Neural cell (in vitro differentiated cells): Measurements from ENCODE around the gene N4BP3.

Experiments used
- CTCF ChIP-seq: fragments of 450-650 bp; IDR thresholded peaks from 2 replicates; pipeline ENCODE4 v1.5.1; 2014; ENCODE audit warnings: antibody characterized with exemption, mild to moderate bottlenecking, moderate library complexity; ENCODE audit not compliant: poor library complexity, severe bottlenecking
- EP300 ChIP-seq: fragments of 450-650 bp; conservative IDR thresholded peaks from 2 replicates; pipeline ENCODE4 v1.6.1; 2014; ENCODE audit warnings: antibody characterized with exemption, mild to moderate bottlenecking, moderate library complexity; ENCODE audit not compliant: poor library complexity, severe bottlenecking
- EZH2 ChIP-seq: fragments of 200-600, 300-800 bp; shearing (Covaris generic), sonication (generic); IDR thresholded peaks from 2 replicates; pipeline ENCODE4 v1.6.1; 2014; ENCODE audit warnings: antibody characterized with exemption, low read length, borderline replicate concordance, mild to moderate bottlenecking; ENCODE audit not compliant: insufficient read depth, poor library complexity, severe bottlenecking
- POLR2AphosphoS5 ChIP-seq: IDR thresholded peaks from 2 replicates; pipeline ENCODE4 v1.6.1; 2012
- RAD21 ChIP-seq: fragments of 450-650 bp; conservative IDR thresholded peaks from 2 replicates; pipeline ENCODE4 v1.6.1; 2014; ENCODE audit warnings: antibody characterized with exemption, mild to moderate bottlenecking, moderate library complexity
- SMC3 ChIP-seq: fragments of 450-650 bp; conservative IDR thresholded peaks from 2 replicates; pipeline ENCODE4 v1.6.1; 2014; ENCODE audit warnings: antibody characterized with exemption, mild to moderate bottlenecking, moderate library complexity; ENCODE audit not compliant: poor library complexity
- TAF1 ChIP-seq: IDR thresholded peaks from 2 replicates; pipeline ENCODE4 v1.6.1; 2012; ENCODE audit warnings: low read depth
- TF ChIP-seq, protein P1 (sequence below): IDR thresholded peaks from 2 replicates; pipeline ENCODE4 v1.6.1; 2012; ENCODE audit warnings: borderline replicate concordance

DNA sequence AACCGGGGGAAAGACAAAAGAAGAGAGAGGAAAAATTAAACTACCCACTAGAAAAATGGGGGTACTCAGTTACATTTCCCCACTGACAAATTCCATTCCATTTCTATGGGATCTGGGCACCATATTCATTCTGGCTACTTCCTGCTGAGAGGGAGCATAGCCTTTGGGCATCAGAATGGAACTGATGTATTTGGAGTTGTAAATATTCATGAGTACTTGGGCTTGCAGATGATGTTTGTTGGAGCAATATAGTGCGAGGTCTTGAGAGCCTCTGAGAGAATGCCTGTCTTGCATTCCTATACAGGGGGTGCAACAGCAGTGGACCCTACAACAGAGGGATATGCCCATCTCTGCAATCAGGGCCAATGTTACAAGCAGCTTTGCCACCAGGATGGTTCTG lies 57.1 kb downstream of the N4BP3 start:
- TF ChIP-seq CTCF (no peak), EP300 (no peak), EZH2 (no peak), TAF1 (no peak), POLR2AphosphoS5 (no peak), RAD21 (no peak), SMC3 (no peak)
- TF ChIP-seq, protein P1, sequence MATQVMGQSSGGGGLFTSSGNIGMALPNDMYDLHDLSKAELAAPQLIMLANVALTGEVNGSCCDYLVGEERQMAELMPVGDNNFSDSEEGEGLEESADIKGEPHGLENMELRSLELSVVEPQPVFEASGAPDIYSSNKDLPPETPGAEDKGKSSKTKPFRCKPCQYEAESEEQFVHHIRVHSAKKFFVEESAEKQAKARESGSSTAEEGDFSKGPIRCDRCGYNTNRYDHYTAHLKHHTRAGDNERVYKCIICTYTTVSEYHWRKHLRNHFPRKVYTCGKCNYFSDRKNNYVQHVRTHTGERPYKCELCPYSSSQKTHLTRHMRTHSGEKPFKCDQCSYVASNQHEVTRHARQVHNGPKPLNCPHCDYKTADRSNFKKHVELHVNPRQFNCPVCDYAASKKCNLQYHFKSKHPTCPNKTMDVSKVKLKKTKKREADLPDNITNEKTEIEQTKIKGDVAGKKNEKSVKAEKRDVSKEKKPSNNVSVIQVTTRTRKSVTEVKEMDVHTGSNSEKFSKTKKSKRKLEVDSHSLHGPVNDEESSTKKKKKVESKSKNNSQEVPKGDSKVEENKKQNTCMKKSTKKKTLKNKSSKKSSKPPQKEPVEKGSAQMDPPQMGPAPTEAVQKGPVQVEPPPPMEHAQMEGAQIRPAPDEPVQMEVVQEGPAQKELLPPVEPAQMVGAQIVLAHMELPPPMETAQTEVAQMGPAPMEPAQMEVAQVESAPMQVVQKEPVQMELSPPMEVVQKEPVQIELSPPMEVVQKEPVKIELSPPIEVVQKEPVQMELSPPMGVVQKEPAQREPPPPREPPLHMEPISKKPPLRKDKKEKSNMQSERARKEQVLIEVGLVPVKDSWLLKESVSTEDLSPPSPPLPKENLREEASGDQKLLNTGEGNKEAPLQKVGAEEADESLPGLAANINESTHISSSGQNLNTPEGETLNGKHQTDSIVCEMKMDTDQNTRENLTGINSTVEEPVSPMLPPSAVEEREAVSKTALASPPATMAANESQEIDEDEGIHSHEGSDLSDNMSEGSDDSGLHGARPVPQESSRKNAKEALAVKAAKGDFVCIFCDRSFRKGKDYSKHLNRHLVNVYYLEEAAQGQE = no peak
